C4-2B (cell line): ENCODE data around the gene LYPLA2.

Experiments
- CTCF ChIP-seq: fragments of 450-650 bp; conservative IDR thresholded peaks from 2 replicates; pipeline ENCODE4 v1.5.1; 2017; ENCODE audit warnings: mild to moderate bottlenecking
- ZFX ChIP-seq: fragments of 450-650 bp; IDR thresholded peaks from 2 replicates; pipeline ENCODE4 v1.6.1; 2017

DNA sequence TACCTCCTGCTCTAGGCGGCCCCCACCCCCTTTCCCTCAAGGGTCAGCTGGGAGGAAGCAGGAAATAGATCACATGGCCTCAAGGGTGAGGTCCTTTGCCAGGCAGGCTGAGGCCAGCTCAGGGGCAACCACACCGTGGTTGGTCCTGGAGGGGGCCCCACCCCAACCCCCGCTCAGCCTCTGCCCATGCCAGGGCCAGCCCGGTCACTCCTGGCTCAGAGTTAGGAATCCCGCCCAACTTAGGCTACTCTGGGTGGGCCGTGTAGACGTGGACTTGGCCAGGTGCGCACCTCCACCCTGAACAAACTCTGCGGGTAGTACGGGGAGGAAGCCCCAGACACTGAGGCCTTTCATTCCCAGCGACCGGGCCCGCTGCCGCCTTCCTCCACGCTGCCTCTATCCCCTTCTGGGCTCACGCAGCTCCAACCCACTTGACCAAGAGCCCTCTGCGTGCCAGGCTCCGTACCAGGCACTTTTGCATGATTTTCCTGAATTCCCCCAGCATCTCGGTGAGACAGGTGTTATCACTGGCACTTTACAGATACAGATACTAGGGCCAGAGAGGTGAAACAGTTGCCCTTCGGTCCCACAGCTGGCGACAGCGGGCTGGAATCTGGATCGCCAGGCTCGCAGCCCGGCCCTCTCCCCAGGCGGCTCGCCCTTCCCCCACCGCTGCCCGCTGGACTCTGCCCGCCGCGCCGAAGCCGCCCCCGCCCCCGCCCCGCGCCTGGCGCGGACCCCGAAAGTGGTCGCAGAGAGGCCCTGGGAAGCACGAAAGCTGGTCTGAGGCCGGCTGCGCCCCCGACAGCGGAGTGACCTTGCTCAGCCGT, 8.8 kb downstream of the LYPLA2 start:
- no peak for TF ChIP-seq CTCF
- no peak for TF ChIP-seq ZFX
